ENCODE data around the gene KLHL8.

The KLHL8 gene

GRCh38 chr4:87211249-87211952 is 9.0 kb downstream of the KLHL8 start:
- Histone ChIP-seq H3K9ac (ENCODE audit: low read depth in 1 of 2, low read length in 2 of 2) (no peak overlapping the region), H3K4me3 (ENCODE audit: low read depth in 1 of 2, low read length in 2 of 2) (no peak overlapping the region), H3K9me3 (ENCODE audit: control insufficient read depth in 1 of 2, low read length in 2 of 2) (no peaks in the 10 kb centered on the region), H3K27me3 (ENCODE audit: control insufficient read depth in 1 of 2, insufficient read depth in 2 of 2, low read length in 2 of 2) (no peaks in the 10 kb centered on the region), H3K27ac (ENCODE audit: low read depth, low read length) (no peak overlapping the region), H3K4me1 (ENCODE audit: control insufficient read depth in 1 of 2, insufficient read depth in 2 of 2, low read length in 2 of 2) (peaks cover 0 to 6% of the 10 kb centered on the region in 2 donors), H3K36me3 (ENCODE audit: control insufficient read depth in 1 of 2, insufficient read depth in 2 of 2, low read length in 2 of 2) (peaks cover 0 to 5% of the 10 kb centered on the region in 2 donors)

GRCh38 chr4:87209696-87210095 is 10.7 kb downstream of the KLHL8 start:
- Histone ChIP-seq H3K9me3 (ENCODE audit: control insufficient read depth in 1 of 2, low read length in 2 of 2) (no peaks in the 10 kb centered on the region), H3K4me1 (ENCODE audit: control insufficient read depth in 1 of 2, insufficient read depth in 2 of 2, low read length in 2 of 2) (peaks cover 0 to 6% of the 10 kb centered on the region in 2 donors), H3K27ac (ENCODE audit: low read depth, low read length) (no peak overlapping the region), H3K4me3 (ENCODE audit: low read depth in 1 of 2, low read length in 2 of 2) (no peak overlapping the region), H3K36me3 (ENCODE audit: control insufficient read depth in 1 of 2, insufficient read depth in 2 of 2, low read length in 2 of 2) (peaks cover 0 to 5% of the 10 kb centered on the region in 2 donors), H3K27me3 (ENCODE audit: control insufficient read depth in 1 of 2, insufficient read depth in 2 of 2, low read length in 2 of 2) (no peaks in the 10 kb centered on the region), H3K9ac (ENCODE audit: low read depth in 1 of 2, low read length in 2 of 2) (no peak overlapping the region)

- no peak overlapping the region for H3K9ac ChIP-seq (ENCODE audit: low read depth in 1 of 2, low read length in 2 of 2)
- H3K9me3 ChIP-seq (ENCODE audit: control insufficient read depth in 1 of 2, low read length in 2 of 2) = no peaks in the 10 kb centered on the region
- peaks cover 0 to 6% of the 10 kb centered on the region in 2 donors for H3K4me1 ChIP-seq (ENCODE audit: control insufficient read depth in 1 of 2, insufficient read depth in 2 of 2, low read length in 2 of 2)
- no peaks in the 10 kb centered on the region for H3K27me3 ChIP-seq (ENCODE audit: control insufficient read depth in 1 of 2, insufficient read depth in 2 of 2, low read length in 2 of 2)
- peak overlapping the region in 1 of 2 donors; percentile 21 for H3K4me3 ChIP-seq (ENCODE audit: low read depth in 1 of 2, low read length in 2 of 2)
- H3K27ac ChIP-seq (ENCODE audit: low read depth, low read length) = no peak overlapping the region
- H3K36me3 ChIP-seq (ENCODE audit: control insufficient read depth in 1 of 2, insufficient read depth in 2 of 2, low read length in 2 of 2) = peaks cover 0 to 5% of the 10 kb centered on the region in 2 donors
Measured at GRCh38 chr4:87209182-87209581, 11.2 kb downstream of the KLHL8 start.

- no peak overlapping the region for H3K27ac ChIP-seq (ENCODE audit: low read depth, low read length)
- H3K9me3 ChIP-seq (ENCODE audit: control insufficient read depth in 1 of 2, low read length in 2 of 2) = peaks cover 3 to 4% of the 10 kb centered on the region in 2 donors
- H3K27me3 ChIP-seq (ENCODE audit: control insufficient read depth in 1 of 2, insufficient read depth in 2 of 2, low read length in 2 of 2) = no peaks in the 10 kb centered on the region
- peaks cover 0 to 5% of the 10 kb centered on the region in 2 donors for H3K36me3 ChIP-seq (ENCODE audit: control insufficient read depth in 1 of 2, insufficient read depth in 2 of 2, low read length in 2 of 2)
- H3K4me3 ChIP-seq (ENCODE audit: low read depth in 1 of 2, low read length in 2 of 2) = no peak overlapping the region
- H3K9ac ChIP-seq (ENCODE audit: low read depth in 1 of 2, low read length in 2 of 2) = no peak overlapping the region
- H3K4me1 ChIP-seq (ENCODE audit: control insufficient read depth in 1 of 2, insufficient read depth in 2 of 2, low read length in 2 of 2) = no peaks in the 10 kb centered on the region
Measured at GRCh38 chr4:87204559-87204958, 15.9 kb downstream of the KLHL8 start.

- no peak overlapping the region for H3K27ac ChIP-seq (ENCODE audit: low read depth, low read length)
- H3K9me3 ChIP-seq (ENCODE audit: control insufficient read depth in 1 of 2, low read length in 2 of 2) = no peaks in the 10 kb centered on the region
- H3K27me3 ChIP-seq (ENCODE audit: control insufficient read depth in 1 of 2, insufficient read depth in 2 of 2, low read length in 2 of 2) = no peaks in the 10 kb centered on the region
- H3K36me3 ChIP-seq (ENCODE audit: control insufficient read depth in 1 of 2, insufficient read depth in 2 of 2, low read length in 2 of 2) = no peaks in the 10 kb centered on the region
- H3K9ac ChIP-seq (ENCODE audit: low read depth in 1 of 2, low read length in 2 of 2) = no peak overlapping the region
- H3K4me1 ChIP-seq (ENCODE audit: control insufficient read depth in 1 of 2, insufficient read depth in 2 of 2, low read length in 2 of 2) = peaks cover 0 to 5% of the 10 kb centered on the region in 2 donors
- no peak overlapping the region for H3K4me3 ChIP-seq (ENCODE audit: low read depth in 1 of 2, low read length in 2 of 2)
Measured at GRCh38 chr4:87196927-87197326, 23.5 kb downstream of the KLHL8 start.

GRCh38 chr4:87196146-87196545 is 24.3 kb downstream of the KLHL8 start:
- Histone ChIP-seq H3K27me3 (ENCODE audit: control insufficient read depth in 1 of 2, insufficient read depth in 2 of 2, low read length in 2 of 2) (no peaks in the 10 kb centered on the region), H3K27ac (ENCODE audit: low read depth, low read length) (no peak overlapping the region), H3K9me3 (ENCODE audit: control insufficient read depth in 1 of 2, low read length in 2 of 2) (no peaks in the 10 kb centered on the region), H3K36me3 (ENCODE audit: control insufficient read depth in 1 of 2, insufficient read depth in 2 of 2, low read length in 2 of 2) (no peaks in the 10 kb centered on the region), H3K9ac (ENCODE audit: low read depth in 1 of 2, low read length in 2 of 2) (no peak overlapping the region), H3K4me3 (ENCODE audit: low read depth in 1 of 2, low read length in 2 of 2) (no peak overlapping the region), H3K4me1 (ENCODE audit: control insufficient read depth in 1 of 2, insufficient read depth in 2 of 2, low read length in 2 of 2) (peaks cover 0 to 5% of the 10 kb centered on the region in 2 donors)

GRCh38 chr4:87193958-87194675 is 26.3 kb downstream of the KLHL8 start:
- no peak overlapping the region for H3K27ac ChIP-seq (ENCODE audit: low read depth, low read length)
- H3K9ac ChIP-seq (ENCODE audit: low read depth in 1 of 2, low read length in 2 of 2) = no peak overlapping the region
- H3K4me1 ChIP-seq (ENCODE audit: control insufficient read depth in 1 of 2, insufficient read depth in 2 of 2, low read length in 2 of 2) = peaks cover 0 to 5% of the 10 kb centered on the region in 2 donors
- no peak overlapping the region for H3K4me3 ChIP-seq (ENCODE audit: low read depth in 1 of 2, low read length in 2 of 2)
- no peaks in the 10 kb centered on the region for H3K9me3 ChIP-seq (ENCODE audit: control insufficient read depth in 1 of 2, low read length in 2 of 2)
- no peaks in the 10 kb centered on the region for H3K27me3 ChIP-seq (ENCODE audit: control insufficient read depth in 1 of 2, insufficient read depth in 2 of 2, low read length in 2 of 2)
- H3K36me3 ChIP-seq (ENCODE audit: control insufficient read depth in 1 of 2, insufficient read depth in 2 of 2, low read length in 2 of 2) = no peaks in the 10 kb centered on the region

GRCh38 chr4:87192145-87192919 is 28.1 kb downstream of the KLHL8 start:
- H3K4me3 ChIP-seq (ENCODE audit: low read depth in 1 of 2, low read length in 2 of 2) = no peak overlapping the region
- H3K36me3 ChIP-seq (ENCODE audit: control insufficient read depth in 1 of 2, insufficient read depth in 2 of 2, low read length in 2 of 2) = no peaks in the 10 kb centered on the region
- H3K4me1 ChIP-seq (ENCODE audit: control insufficient read depth in 1 of 2, insufficient read depth in 2 of 2, low read length in 2 of 2) = peaks cover 0 to 5% of the 10 kb centered on the region in 2 donors
- no peaks in the 10 kb centered on the region for H3K27me3 ChIP-seq (ENCODE audit: control insufficient read depth in 1 of 2, insufficient read depth in 2 of 2, low read length in 2 of 2)
- H3K27ac ChIP-seq (ENCODE audit: low read depth, low read length) = no peak overlapping the region
- no peaks in the 10 kb centered on the region for H3K9me3 ChIP-seq (ENCODE audit: control insufficient read depth in 1 of 2, low read length in 2 of 2)
- no peak overlapping the region for H3K9ac ChIP-seq (ENCODE audit: low read depth in 1 of 2, low read length in 2 of 2)

GRCh38 chr4:87188932-87189331 is 31.5 kb downstream of the KLHL8 start:
- Histone ChIP-seq H3K9ac (ENCODE audit: low read depth in 1 of 2, low read length in 2 of 2) (no peak overlapping the region), H3K9me3 (ENCODE audit: control insufficient read depth in 1 of 2, low read length in 2 of 2) (no peaks in the 10 kb centered on the region), H3K4me1 (ENCODE audit: control insufficient read depth in 1 of 2, insufficient read depth in 2 of 2, low read length in 2 of 2) (no peaks in the 10 kb centered on the region), H3K27ac (ENCODE audit: low read depth, low read length) (no peak overlapping the region), H3K4me3 (ENCODE audit: low read depth in 1 of 2, low read length in 2 of 2) (no peak overlapping the region), H3K36me3 (ENCODE audit: control insufficient read depth in 1 of 2, insufficient read depth in 2 of 2, low read length in 2 of 2) (no peaks in the 10 kb centered on the region), H3K27me3 (ENCODE audit: control insufficient read depth in 1 of 2, insufficient read depth in 2 of 2, low read length in 2 of 2) (no peaks in the 10 kb centered on the region)

- H3K4me1 ChIP-seq (ENCODE audit: control insufficient read depth in 1 of 2, insufficient read depth in 2 of 2, low read length in 2 of 2) = no peaks in the 10 kb centered on the region
- H3K4me3 ChIP-seq (ENCODE audit: low read depth in 1 of 2, low read length in 2 of 2) = no peak overlapping the region
- H3K9ac ChIP-seq (ENCODE audit: low read depth in 1 of 2, low read length in 2 of 2) = no peak overlapping the region
- no peaks in the 10 kb centered on the region for H3K9me3 ChIP-seq (ENCODE audit: control insufficient read depth in 1 of 2, low read length in 2 of 2)
- no peak overlapping the region for H3K27ac ChIP-seq (ENCODE audit: low read depth, low read length)
- no peaks in the 10 kb centered on the region for H3K36me3 ChIP-seq (ENCODE audit: control insufficient read depth in 1 of 2, insufficient read depth in 2 of 2, low read length in 2 of 2)
- H3K27me3 ChIP-seq (ENCODE audit: control insufficient read depth in 1 of 2, insufficient read depth in 2 of 2, low read length in 2 of 2) = no peaks in the 10 kb centered on the region
Measured at GRCh38 chr4:87188048-87188447, 32.4 kb downstream of the KLHL8 start.
